COR-L47 (cell line): Measurements from ENCODE around the gene LIMS1.
A peak's percentile ranks its signal among the peaks of the same experiment; 100 is the strongest.

Source experiments
- DNase-seq: peaks from one replicate; lab custom pipeline; 2025; lab: John Stamatoyannopoulos, UW

The LIMS1 gene

DNA sequence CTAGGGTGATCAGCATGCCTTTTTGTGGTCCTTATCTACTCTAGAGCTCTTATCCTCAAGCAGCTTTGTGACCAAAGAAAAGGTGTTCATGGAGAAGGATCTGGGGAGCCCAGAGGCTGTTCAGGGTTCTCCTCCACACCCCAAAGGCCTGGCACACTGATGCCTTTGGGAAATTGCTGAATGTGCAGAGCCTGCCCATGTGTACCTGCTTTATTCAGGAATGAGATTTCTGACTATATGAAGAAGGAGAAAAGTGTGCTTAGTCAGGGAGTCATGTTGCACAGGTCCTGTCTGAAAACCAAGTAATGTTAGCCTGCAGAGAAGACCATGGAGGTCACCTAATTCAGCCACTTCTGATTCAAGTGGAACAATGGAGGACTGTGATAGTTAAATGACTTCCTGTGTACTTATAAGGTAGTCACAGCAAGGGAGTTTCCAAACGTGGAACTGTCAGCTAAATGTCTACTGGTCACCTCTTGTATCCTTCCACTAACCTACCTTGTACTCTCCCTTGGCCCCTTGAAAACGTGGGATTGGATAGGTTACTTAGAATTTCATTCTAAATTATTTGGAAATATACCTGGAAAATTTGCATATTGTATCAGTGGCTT lies 81.3 kb downstream of the LIMS1 start:
- peak; percentile 42 for DNase-seq

DNA sequence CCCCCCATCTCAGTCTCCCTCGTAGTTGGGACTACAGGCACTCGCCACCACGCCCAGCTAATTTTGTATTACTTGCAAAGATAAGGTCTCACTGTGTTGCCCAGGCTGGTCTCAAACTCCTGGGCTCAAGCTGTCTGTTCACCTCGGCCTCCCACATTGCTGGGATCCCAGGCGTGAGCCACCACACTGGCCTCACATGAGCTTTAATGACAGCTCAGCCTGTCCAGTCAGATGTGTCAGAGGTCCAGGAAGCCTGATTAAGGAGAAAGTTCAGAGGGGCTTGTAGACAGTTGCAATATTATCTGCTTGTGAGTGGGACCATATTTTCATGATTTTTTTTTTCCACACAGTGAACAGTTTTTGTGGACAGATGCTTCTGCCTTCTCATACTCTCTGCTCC lies 82.0 kb downstream of the LIMS1 start:
- DNase-seq, result no peak

DNA sequence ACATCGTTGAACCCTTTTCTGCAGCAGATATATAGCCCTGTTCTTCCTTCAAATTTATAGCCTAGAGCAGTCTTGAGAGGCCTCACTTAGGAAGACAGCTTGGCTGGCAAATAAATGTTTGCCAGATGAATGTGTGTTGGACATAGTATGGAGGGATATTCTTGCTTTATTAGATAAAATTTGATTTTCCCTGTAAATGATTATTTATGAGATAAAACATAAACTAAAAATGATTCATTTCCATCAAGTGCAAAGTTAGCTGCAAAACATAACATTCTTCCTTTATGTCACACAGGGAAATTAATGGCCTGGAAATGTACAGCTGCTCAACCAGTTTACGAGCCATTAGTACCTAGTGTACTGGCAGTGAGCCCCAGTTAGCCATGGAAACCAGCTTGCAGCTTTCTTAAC lies 82.5 kb downstream of the LIMS1 start:
- peak; percentile 53 for DNase-seq

DNA sequence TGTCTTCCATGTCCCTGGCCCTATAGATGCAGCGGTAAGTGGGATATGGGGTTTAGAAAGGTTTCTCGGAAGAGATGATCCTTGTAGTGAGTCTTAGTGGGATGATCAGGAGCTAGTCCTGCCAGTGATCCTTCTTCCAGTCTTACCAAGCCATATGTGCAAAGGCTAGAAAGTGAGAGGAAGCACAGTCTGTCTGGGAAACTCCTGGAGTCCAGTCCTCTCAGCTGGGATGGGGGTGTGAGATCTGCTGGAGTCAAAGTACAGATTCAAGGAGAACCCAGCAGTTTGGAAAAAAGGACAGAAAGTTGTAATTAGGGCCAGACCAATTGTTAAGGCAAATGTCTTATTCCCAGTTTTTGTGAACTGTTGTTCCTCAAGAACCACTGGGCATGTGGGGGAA lies 83.3 kb downstream of the LIMS1 start:
- no peak for DNase-seq

DNA sequence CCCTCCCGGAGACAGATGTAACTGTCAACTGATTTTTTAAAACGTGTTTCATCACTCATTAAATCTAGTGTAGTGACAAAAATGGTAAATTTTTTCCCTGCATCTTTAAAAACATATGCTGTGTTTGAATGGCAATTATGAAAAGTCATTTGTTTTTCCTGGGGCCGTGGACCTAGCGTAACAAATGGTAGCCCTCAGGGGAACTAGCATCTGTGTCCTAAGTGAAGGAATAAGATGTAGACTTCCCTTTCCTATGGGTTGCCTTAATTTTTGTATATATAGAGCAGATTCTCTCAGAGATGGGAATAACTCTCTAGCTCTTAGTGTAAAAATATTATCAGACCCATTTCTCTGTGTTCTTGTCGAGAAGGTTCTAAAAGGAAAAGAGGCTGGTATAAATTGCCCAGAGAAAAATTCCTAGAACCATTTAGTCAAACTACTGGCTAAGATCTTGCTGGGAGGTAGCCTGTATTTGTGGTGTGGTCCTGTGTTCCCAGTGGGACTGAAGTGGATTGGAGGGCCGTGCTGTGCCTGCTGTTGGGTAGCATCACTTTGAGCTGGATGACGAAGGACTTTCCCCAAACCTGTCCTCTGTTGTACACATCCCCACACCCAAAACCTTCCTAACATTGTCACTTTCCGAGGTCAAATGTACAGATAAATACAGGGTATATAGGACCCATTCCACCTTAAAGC lies 85.8 kb downstream of the LIMS1 start:
- no peak for DNase-seq

DNA sequence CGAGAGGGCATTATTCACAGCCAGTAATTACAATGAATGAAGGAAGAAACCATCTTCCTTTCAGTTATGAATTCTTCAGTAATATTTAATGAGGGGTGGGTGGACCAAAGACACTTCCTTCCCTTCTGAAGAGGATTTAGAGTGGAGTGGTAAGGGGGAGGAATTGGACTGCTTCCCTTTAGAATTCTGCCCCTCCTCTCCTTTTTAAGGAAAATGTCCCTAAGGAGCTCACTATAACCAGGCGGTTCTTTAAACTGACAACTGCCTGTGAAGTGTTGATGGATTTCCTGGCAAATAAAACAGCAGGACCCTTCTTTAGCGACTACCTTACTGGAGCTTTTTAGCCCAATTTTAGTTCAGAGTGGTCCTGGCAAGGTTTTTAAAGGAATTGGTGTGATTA lies 86.4 kb downstream of the LIMS1 start:
- no peak for DNase-seq

DNA sequence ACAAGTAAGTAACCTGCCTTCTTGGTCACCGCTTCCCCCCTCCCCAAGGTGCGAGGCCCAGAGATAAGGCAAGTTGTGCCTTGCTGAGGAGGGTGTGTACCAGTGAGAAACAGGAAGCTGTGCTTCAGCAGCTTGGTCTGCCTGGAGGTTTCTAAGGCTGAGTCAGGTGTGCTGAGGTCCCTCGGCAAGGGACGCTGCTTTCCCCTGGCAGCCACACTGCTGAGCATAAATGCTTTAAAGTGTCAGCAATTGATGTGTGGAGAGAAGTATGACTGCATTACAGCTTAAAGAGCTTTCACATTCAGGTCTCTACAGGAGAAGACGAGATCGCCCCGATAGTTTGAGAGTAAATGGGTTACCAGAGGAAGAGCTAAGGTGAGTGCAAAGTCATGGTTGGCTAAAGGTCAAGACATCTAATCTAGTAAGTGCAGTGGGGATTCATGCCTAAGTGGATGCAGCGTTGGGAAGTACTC lies 86.9 kb downstream of the LIMS1 start:
- peak; percentile 61 for DNase-seq

DNA sequence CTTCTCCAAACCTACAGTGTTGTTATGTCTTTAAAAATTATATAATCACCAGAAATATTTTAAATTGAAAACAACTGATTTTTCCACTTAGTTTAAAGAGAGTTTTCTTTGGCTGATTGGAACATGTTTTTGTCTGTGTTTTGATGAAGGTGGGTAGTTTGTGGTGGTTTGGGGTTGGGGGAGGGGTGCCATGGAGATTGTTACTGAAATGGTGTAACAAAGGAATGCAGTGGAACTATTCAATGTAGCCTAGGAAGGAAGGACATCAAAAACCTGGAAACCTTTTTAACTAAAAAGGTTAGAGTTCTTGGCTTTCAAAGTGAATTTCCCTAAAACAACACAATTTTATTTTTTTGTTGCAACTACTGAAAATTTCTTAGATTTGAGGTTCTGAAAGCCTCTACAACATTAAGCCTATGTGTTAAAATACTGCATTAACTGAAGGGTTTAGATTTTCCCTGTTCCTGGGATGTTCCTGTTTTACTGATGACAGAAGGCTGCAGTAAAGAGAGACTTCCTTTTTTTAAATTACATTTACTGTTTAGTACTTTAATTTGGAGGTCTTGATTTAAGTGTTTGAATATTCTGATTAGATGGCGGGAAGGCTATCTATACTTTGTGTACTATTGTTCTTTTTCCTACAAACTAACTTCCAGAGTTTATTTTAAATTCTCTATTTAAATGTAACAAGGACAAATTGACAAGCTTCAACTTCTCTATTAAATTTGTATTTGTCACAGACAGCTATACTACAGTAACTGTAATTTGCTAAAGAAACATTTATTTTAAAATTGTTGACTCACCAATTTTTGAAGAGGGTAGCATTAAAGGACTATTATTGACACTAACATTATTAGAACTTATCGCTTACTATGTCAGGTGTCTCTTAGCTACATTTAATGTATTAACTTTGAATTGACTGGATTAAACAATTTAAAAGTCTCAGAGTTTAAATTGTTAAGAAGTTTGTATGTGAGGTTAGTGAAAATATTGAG lies 87.7 kb downstream of the LIMS1 start:
- DNase-seq, result no peak

DNA sequence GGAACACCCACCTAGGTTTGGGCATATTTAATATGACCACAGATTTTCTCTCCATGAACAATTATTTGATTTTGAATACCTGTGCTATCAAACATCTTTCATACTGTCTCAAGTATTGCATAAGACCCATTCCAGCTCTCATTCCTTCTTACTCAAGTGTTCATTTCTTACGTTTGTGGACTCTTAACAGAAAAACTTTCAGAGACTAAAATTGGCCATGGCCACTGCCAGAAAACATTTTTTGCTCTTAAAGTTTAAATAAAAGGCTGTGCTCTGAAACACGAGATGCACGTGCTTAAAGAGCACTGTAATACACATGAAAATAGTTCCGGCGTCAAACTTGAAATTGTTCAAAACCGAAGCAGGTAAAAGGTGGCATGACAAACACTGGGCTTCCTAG lies 89.3 kb downstream of the LIMS1 start:
- DNase-seq, result no peak

DNA sequence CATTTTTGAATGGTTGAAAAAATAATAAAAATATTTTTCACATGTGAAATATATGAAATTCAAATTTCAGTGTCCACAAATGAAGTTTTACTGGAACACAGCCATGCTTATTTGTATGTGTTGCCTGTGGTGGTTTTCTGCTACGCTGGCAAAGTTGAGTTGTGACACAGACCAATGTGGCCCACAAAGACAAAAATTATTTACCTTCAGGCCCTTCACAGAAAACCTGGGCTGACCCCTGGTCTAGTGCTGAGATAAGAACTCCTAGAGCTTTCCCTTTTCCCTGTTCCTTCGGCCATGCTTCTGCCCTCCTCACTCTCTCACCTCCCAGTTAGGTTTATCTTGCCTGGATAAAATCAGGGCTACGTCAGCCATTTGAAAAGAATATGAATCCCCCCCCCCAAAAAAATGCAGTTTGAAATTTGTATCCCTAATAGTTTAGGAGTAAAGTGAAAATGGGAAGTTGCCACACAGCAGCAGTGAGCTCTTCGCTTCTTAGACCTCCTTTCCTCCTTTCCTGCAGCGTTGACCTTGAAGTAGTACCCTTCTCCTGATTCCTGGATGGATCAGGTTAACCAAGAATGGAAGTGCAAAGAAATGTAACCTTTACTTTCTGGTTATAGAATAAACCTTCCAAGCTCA lies 91.0 kb downstream of the LIMS1 start:
- no peak for DNase-seq

DNA sequence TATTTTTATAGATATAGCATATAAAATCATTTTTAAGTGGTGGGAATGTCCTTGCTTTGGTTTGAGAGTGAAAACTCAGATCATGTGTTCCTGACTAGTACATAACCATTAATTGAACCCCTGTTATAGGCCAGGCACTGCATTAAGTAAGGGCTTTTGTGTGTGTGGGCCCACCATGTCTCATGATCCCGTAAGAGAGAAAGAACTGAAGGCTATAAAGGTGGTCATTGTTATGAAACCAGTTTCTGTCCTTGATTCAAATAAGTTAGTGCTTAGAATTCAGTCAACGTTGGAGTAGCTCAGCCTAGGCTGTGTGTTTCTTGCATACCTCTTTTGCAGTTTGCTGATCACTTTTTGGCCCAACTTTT lies 91.5 kb downstream of the LIMS1 start:
- DNase-seq, result no peak

DNA sequence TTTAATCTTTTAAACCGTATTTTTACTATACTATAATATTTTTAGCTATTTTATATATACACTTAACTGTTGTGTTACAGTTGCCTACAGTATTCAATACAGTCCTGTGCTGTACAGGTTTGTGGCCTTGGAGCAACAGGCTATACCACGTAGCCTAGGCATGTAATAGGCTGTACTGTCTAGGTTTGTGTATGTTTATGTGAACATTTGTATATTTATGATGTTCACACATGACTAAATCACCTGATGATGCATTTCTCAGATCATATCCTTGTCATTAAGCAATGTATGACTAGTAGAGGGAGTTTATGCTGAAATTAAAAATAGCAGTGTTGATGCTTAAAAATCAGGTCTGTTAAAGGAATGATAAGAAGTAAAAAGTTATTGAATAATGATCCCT lies 92.7 kb downstream of the LIMS1 start:
- no peak for DNase-seq

DNA sequence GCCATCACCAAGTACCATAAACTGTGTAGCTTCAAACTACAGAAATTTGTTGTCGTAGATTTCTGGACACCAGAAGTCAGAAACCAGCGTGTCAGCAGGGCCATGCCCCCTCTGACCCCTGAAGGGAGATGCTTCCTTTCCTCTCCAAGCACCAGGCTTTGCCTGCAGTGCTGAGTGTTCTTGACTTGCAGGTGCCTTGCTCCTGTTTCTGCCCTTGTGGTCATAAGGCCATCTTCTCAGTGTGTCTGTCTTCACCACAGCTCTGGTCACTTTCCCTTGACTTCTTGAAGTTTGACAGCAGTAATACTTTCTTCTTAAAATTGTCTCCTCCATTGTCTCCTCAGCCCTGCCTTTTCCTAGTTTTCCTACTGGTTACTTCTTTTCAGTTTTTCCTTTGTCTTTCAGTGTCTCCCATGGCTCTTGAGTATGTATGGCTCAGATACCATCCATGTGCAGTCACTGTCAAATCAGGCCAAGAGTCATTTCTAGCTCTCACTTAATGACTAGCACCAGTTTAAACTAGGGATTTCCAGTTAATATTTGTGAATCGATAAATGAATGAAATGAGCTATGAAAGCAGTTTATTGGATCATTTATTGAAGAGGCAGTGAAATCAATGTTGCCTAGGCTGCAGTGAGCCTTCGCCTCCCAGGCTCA lies 93.8 kb downstream of the LIMS1 start:
- DNase-seq, result no peak

DNA sequence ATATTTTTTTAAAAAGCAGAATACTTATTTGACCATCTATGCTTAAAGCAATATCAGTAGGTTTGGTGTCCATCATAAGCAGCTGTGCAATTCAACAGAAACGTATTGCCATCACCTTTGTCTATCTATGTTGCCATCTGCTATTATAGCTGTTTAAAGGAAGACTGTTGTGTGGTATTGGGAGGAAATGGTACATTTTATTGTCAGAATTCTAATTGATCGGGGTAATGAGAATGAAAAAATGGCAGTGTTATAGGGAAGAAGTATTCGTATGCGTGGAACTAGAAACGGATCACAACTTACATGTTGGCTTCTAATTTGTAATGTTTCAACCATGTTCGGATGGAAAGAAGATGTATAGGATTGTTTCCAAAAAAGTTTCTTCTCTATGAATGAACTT lies 94.7 kb downstream of the LIMS1 start:
- no peak for DNase-seq

DNA sequence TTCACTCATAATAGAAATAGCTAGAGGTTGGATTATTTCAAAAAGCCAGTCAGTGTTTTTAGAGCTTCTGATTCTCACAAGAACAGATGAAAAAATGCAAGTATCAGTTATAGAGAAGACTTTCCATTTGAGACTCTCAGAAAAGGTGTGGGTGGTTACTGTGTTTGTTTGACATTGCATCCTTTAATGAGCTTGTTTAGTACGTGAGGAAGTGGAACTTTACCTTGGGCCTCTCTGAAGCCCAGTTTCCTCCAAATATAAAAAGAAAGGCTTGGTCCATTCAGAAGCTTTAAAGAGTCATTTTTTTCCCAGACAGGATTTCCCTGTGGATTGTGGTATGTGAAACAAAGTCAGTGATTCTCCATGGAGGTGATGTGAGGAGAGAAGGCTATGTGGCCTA lies 95.1 kb downstream of the LIMS1 start:
- no peak for DNase-seq

DNA sequence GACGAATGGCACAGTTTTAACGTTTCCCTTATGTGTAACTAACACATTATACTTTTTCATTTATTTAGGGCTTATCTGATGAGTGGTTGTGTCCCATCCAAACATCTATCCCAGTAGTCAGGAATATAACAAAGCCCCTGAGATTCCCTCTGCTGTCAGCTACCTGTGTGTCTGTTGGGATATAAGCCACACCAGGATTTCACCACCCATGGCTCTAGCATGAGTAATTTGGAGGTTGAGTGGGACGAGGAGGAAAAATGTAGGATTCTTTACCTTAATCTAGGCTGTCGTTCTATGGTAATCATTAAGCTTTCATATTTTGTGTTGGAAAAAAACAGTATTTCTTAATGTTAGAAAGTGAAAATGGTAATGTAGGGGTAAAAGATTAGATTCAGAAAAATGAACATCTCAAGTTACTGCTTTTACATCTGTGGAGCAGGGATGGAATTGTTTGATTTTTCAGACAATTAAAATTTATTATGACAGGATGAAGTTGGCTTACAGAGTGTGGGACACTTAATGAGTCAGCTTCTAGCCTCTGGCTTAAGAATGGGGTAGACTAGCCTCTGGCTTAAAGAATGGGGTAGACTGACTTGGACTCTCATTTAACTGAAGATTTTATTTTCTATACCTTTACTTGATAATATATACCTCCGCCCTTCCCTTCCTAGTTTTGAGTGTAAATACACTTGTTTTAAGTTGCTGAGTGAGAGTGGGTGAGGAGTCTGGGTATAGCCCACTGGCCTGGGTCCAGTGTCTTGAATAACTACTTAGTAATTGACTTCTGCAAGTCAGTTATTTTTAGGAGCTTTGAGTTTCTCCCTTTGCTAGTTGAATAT lies 96.5 kb downstream of the LIMS1 start:
- no peak for DNase-seq

DNA sequence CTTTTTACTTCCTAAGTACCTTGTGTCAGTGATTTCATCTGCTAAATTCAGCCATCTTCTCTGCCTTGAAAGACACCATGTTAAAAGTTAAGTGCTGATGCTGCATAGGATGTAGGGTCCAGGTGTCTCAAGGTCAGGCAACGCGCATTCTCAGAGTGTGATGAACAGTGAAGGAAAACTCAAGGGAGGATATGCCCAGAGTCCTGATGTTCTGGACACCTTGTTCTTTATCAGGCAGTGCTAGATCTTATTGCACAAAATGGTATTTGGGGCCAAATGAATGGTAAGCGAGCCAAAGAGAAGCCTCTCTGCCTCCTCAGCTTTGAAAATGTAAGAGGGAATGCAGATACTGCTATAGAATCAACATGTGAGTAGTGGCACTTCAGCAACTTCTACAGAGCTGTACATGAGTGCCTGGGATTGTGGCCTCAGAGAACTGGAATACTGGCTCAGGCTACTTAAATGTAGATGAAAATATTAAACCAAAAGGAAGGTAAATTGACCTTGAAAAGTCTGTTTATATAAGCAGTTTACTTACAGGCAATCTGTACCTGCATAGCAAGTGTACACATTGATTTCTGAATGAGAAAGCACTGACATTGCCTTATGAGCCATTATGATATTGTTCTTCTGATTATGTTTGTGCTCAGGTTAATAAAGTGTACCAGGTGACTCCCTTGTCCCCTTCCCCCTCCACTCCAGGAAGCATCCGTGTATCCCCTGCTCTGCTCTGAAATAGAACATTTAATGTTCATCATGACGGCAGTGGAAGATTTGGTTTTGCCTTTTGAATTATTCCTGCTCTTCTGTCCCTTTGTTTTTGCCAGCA lies 98.3 kb downstream of the LIMS1 start:
- peak; percentile 79 for DNase-seq

DNA sequence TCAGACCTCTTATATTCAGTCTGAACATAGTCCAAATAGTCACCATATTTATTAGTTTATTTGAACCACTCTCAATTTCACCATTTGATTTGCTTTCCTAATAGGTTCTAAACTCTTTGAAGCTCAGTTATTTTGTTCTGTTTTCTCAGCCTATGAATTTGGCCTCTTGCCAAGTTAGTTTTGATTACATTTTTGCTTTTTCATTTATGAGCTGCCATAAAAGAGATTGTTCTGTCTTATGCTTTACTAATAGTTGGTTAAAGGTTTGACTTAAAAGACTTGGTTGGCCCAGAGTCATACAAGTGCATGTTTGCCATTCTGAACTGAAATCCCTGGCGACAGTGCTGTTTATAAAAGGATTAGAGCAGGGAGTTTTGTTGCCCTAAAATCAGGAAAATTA lies 99.1 kb downstream of the LIMS1 start:
- no peak for DNase-seq

DNA sequence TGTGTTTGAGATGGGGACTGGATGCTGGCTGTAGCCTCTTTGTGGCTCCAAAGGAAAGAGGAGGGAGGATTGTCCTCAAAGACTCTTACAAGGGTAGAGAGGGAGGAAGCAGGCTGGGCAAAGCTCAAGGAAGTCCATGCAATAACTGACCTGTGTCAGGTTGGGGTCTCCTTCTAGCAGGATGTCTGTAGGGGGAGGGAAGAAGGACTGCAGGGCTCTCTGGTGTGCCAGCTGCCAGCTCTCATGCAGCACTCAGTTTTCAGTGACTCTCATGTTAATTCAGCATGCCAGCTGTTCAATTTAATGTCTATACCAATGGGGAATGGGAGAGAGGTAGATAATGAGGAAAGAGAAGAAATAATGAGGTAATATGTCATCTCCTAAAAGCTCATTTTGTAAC lies 99.7 kb downstream of the LIMS1 start:
- no peak for DNase-seq

DNA sequence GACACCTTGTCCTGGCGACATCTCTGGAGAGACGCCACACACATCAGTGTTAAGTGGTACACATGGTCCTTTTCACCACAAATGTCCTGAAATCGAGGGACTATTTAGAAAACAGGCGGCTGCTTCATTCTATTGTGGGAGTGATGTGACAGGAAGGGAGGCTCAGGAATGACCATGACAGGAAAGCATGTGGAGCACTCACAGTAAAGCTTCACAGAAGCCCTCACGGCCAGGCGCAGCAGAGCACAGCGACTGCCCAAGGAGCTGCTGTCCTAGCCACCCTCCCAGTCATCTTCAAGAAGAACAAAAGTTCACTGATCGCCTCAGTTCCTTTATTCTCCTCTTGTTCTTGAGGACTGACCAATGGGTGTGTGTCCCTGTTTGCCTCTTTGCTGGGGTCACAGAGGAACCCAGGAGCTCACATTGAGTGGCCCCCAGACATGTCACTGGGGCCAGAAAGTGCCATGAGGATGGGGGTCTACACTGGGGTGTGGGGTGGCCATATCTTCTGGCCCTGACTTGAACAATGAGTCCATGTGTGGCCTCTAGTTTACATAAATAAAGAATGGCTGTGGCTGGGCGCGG lies 100.4 kb downstream of the LIMS1 start:
- DNase-seq, result no peak
